ENCODE data around the gene ELMOD1. TPM values are rescaled to one million over a fixed set of nuclear protein-coding genes. Genes with fewer than 3 reads are reported as not detected.

Gene ELMOD1
- total and polyA plus RNA-seq, 2 of the 4 experiments (the other 2 are of a cell fraction): 0.18 to 0.29 TPM

GRCh38 chr11:107549954-107550285, 41.0 kb upstream of the ELMOD1 start:
- WGBS, 2 experiments (ENCODE audit: extremely low coverage in 2 of 2, insufficient read length in 1 of 2): no CpG with 5 or more reads among the region's 2 CpGs
- no peak for ATAC-seq (ENCODE audit: low read depth)
- Histone ChIP-seq H4K20me1 (ENCODE audit: insufficient read depth, low read length) (no peaks in the 10 kb centered on the region), H3K9ac (ENCODE audit: low read depth, low read length) (no peak overlapping the region), H2BK5ac (ENCODE audit: low read depth, low read length, poor library complexity, severe bottlenecking) (no peak overlapping the region), H3K23ac (ENCODE audit: low read depth, low read length) (no peak overlapping the region), H3K9me1 (ENCODE audit: insufficient read depth, low read length) (no peaks in the 10 kb centered on the region), H3K36me3 (ENCODE audit: control insufficient read depth, insufficient read depth, low read length) (peaks cover 7% of the 10 kb centered on the region; the same call in 1 of the 2 replicates), H2BK120ac (ENCODE audit: low read depth, low read length) (no peak overlapping the region), H3K4ac (ENCODE audit: low read depth, low read length) (no peak overlapping the region), H4K91ac (ENCODE audit: insufficient read depth, low read depth, low read length) (no peak overlapping the region), H3K4me1 (ENCODE audit: control insufficient read depth, insufficient read depth, low read length) (no peaks in the 10 kb centered on the region), H2BK20ac (ENCODE audit: low read depth, low read length) (no peak overlapping the region), H3K4me3 (ENCODE audit: insufficient read depth, low read depth, low read length) (no peak overlapping the region), H3K18ac (ENCODE audit: low read depth, low read length) (no peak overlapping the region), H3K79me1 (ENCODE audit: low read depth in 1 of 2, low read length in 2 of 2) (no peaks in the 10 kb centered on the region), H3K56ac (ENCODE audit: extremely low read depth, insufficient read depth, low read length) (no peak overlapping the region), H3K9me3 (ENCODE audit: control insufficient read depth, insufficient read depth, low read length) (no peaks in the 10 kb centered on the region), H4K5ac (ENCODE audit: low read depth, low read length) (no peak overlapping the region), H3K27ac (ENCODE audit: insufficient read depth, low read length) (no peak overlapping the region), H2AK5ac (ENCODE audit: low read depth, low read length) (no peak overlapping the region), H2AFZ (replicated peaks; ENCODE audit: low read length, poor library complexity) (no peak overlapping the region), H3K14ac (replicated peaks; ENCODE audit: low read depth, low read length) (no peak overlapping the region), H2BK15ac (ENCODE audit: low read depth, low read length) (no peak overlapping the region), H4K8ac (ENCODE audit: low read depth in 2 of 2, low read length in 2 of 2) (no peak overlapping the region), H3K4me2 (ENCODE audit: low read depth, low read length) (no peak overlapping the region), H3K27me3 (ENCODE audit: control insufficient read depth, insufficient read depth, low read length) (no peaks in the 10 kb centered on the region), H2AK9ac (replicated peaks; ENCODE audit: low read depth, low read length, poor library complexity) (no peak overlapping the region)
- POLR2A ChIA-PET (ENCODE audit: unreplicated experiment): no interaction called here
- CTCF ChIA-PET: interaction anchor here (1.3 kb wide), 1 partner anchor 16 kb away, joined by 6 read pairs; the partner anchor contains the start of gene ALKBH8
- DNase-seq: no peak
- in situ Hi-C loops (cut with MboI; ENCODE audit: low sequenced_read_pairs) (no loop called here), intact Hi-C loops (cut with micrococcal nuclease) (loop anchor here (1.0 to 10.0 kb wide), 5 partner anchors 27 to 1055 kb away; no protein-coding TSS in a partner anchor), dilution Hi-C loops (cut with HindIII; ENCODE audit: low sequenced_read_pairs, unreplicated experiment) (no loop called here)
- no TSS peak for BruUV-seq (replicated peaks)
- TF ChIP-seq RFX5 (IDR thresholded peaks at IDR 0.05; ENCODE audit: low read depth, low read length) (no peak), FOS (IDR thresholded peaks at IDR 0.05; ENCODE audit: low read depth, low read length) (no peak), NFE2L2 (IDR thresholded peaks at IDR 0.05; ENCODE audit: low read depth, low read length) (no peak), MAZ (IDR thresholded peaks at IDR 0.05; ENCODE audit: borderline replicate concordance, low read depth, low read length) (no peak), POLR2A (IDR thresholded peaks at IDR 0.05; ENCODE audit: low read depth, low read length) (no peak), MXI1 (IDR thresholded peaks at IDR 0.05; ENCODE audit: borderline replicate concordance, low read depth, low read length) (no peak), USF2 (IDR thresholded peaks at IDR 0.05; ENCODE audit: low read depth, low read length) (no peak), RCOR1 (IDR thresholded peaks at IDR 0.05; ENCODE audit: insufficient replicate concordance, low read length) (no peak), RAD21 (IDR thresholded peaks at IDR 0.05; ENCODE audit: low read length) (no peak)
